KBM-7 (cell line): Measurements from ENCODE around the gene CASK.
"Not testable (repeated sequence)": the region's sequence is repeated elsewhere in the genome, so short reads cannot be mapped to it uniquely, and the experiment has no call there.

Experiments used
- DNase-seq: peaks from one replicate; pipeline ENCODE4 v3.0.0-alpha.2; 2015
- in situ Hi-C: fragments of 300-500 bp; cut with MboI; formaldehyde crosslinking; loops from 2 replicates; pipeline ENCODE4 v1.14.3; 2020; ENCODE audit warnings: low sequenced_read_pairs, low pct_unique_long_range_greater_than_20kb, mixed read lengths

The CASK gene

DNA sequence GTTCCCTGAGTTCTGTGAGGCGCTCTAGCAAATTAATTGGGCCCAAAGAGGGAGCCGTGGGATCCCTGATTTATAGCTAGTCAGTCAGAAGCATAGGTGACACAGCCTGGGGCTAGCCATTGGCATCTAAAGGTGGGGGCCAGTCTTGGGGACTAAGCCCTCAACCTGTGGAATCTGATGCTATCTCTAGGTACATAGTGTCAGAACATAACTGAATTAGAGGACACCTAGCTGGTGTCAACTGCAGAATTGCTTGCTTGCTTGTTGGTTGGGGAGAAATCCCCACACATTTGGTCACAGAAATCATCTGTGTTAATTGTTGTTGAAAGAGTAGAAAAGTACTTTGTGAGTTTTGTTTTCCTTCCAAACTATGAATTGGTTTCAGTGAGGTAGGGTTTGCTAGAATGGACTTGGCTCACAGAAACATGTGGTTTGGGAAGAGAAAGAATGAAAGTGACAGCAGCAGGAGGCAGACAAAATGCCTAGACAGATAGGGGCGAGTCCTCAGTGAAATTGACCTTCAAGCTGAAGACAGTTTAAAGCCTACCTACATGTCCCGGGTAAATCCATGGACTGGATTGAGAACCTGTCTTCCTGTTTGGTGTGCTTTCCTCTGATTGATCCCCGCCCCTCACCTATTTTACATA is 212.2 kb downstream of the CASK start:
- in situ Hi-C loops, result no loop called here
- no peak for DNase-seq

DNA sequence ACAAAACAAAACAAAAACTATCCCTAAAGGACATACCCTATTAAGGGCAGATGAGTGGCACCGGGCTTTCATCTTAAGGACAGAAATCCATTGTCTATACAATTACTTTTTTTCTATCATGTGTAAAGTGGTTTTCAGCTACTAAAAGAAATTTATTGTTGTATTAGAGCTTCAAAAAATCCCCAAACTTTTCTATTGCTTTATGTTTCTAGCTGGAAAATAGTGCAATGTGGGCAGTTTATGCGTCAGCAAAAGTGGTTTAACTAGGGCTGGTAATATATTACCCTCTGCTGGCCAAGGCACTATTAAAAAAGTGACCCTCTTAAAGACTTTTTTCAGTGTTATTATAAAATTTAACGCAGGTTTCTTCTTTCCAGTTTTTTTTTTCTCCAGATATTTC is 214.9 kb downstream of the CASK start:
- in situ Hi-C loops, result no loop called here
- no peak for DNase-seq

DNA sequence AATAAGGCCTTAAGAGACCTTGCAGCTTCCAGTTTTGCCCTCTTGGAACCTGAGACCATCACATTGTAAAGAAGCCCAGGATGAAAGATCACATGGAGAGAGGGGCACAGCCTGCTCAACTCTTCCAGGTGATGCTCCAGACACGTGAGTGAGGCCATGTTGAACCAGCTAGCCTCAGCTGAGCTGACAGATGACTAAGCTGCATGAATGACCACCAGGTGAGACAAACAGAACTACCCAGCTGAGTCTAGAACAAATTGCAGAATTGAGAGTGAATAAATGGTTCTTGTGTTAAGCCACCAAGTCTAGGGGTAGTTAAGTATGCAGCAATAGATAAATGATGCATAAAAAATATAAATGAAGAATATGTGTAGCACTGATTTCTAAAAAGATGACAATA is 216.1 kb downstream of the CASK start:
- DNase-seq, result no peak
- in situ Hi-C loops, result no loop called here

DNA sequence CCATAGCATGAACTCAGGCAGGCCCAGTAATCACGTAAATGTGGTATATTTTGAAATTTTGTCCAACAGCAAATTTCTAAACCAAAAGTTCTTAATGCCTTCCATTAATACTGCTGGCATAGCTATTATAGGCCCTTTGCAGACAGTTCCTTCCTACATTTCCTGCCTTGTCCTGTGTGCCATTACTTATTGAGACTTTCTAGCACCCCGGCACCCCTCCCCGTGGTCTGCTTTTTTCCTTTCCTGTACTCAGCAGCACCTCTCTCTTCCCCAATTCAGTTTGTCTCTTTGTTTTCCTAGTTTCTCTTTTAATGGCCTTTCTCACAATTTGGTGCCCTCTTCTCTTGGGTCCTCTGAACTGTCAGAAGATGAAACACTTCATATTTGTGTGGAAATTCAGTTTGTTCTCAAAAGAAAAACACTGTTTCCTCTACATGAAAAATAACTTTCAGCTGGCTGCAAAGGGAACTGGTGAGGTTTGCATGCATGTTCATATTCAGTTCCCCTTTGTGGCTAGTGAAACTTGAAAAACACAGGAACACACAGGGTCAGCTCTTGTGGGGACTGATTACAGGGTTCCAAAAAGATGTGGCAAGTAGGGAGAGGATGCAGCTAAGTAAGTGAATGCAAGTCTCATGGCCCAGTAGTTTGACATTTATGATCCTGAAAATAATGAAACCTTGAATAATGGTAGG is 217.5 kb downstream of the CASK start:
- in situ Hi-C loops, result no loop called here
- DNase-seq, result peak; percentile 87

DNA sequence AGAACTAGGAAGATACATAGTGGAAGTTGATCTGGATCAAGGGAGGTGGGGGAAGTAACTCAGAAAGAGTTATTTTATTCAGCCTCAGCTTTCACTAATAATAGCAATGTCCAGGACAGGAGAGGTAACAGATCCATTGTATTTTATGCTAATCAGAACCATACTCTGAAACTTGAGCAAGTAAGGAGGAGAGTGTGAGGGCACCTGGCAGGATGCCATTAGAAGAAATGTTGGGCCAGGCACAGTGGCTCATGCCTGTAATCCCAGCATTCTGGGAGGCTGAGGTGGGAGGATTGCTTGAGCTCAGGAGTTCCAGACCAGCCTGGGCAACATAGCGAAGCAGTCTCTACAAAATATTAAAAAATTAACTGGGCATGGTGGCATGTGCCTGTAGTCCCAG is 218.3 kb downstream of the CASK start:
- DNase-seq, result no peak
- in situ Hi-C loops, result no loop called here

DNA sequence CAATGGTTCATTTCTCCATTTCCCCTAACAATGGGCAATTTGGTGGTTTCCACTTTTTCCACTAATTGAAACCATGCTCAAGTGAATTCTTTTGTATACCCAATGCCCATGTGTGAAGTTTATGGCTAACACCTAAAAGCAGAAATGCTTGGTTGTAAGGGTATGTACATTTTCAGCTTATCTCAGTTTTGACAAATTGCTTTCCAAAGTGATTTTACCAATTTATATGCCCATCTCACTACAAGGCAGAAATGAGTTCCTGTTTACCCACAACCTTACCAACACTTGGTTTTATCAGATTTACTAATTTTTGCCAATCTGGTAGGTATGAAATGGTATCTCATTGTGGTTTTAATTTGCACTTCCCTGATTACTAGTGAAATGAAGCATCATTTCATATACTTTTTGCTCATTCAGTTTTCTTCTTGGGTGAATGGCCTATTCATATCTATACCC is 219.8 kb downstream of the CASK start:
- no peak for DNase-seq
- in situ Hi-C loops, result no loop called here

DNA sequence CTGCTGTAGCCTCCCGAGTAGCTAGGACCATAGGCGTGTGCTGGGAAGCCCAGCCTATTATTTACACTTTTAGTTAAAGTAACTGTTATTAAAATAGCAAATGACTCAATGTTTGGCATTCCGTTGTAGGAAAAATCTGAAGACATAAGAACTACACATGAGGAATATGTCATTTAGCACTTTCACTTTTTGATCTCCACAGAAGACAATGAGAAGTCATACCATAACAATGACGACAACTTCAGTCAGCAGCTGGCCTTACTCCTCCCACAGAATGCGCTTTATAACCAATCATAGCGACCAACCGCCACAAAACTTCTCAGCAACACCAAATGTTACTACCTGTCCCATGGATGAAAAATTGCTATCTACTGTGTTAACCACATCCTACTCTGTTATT is 227.9 kb downstream of the CASK start:
- no peak for DNase-seq
- in situ Hi-C loops, result no loop called here

DNA sequence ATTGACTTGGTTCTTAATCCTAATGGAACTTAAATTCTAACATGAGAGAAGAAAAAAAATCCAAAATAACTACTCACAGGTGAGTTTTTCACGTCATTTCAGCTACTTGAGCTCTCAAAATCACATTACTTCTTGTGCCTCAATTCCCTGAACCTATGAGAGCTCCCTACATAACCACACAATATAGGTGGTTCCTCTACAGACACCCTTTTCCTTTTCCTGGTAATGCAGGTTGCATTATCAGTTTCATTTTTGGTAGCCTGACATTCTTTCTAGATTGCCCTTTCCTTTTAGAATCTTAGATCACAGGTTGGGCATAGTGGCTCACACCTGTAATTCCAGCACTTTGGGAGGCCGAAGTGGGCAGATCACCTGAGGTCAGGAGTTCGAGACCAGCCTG is 230.3 kb downstream of the CASK start:
- in situ Hi-C loops, result no loop called here
- DNase-seq, result no peak

DNA sequence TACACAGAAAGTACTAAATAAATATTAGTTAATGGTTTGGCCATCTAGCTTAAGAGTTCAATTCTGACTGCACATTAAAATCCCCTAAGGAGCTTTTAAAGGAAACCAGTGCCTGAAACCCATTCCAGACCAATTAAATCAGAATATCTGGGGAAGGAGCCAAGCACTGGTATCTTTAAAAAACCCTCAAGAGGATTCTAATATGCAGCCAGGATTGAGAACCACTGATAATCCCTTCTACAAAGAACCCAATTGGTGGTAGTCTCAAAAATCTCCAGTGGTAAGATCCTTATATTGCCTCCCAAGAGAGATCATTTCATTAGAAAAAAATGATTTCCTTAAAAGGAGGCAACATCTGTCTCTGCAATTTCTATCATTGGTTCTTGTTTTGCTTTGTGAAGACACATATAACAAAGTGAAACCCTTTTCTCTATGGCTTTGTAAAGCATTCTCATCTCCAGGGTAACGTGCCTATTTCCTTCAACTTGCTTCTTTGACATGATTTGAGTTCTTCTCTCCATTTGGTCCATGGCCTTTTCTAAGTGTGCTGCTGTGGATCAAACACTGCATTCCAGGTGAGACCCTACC is 231.1 kb downstream of the CASK start:
- in situ Hi-C loops, result no loop called here
- no peak for DNase-seq

DNA sequence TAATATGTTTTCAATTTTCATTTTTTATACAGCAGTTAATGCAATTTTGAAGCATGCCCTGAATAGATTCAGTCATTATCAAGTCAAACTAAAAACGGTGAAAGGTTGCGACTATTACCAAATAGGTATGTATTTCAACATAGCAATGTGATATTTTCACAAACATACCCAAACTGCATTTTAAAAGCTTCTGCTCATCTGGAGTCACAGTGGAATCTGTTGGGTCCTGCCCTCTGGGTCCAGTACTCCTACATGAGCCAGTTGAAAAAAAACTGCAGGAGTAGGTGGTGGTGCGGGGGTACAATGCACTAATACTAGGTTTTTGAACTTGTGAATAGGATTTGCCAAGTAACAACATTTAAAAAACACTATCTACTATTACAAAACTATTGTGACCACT is 233.6 kb downstream of the CASK start:
- no peak for DNase-seq
- in situ Hi-C loops, result no loop called here

DNA sequence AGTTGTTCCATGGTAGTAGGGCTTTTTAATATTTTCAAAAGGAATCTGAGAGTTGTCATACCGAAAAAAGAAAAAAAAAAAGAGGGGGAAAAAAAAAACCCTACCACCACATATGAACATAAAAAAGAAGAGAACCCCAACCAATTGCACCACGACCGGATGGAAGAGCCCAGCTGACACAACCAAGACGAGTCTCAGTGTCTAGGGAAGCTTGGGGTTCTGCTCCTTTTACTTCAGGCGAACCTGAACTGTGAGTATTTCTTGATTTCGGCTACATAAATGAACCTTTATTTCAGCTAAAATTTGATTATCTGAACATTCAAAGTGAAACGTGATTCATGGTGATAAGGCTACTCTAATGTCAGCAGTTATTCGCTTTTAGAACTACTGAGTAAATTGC is 234.5 kb downstream of the CASK start, which contains the start of gene GPR34:
TSS of gene GPR34 (plus strand) at position 139 of the 400 bp plus-strand sequence. CDS start 6,661 bp downstream, outside the sequence.
- in situ Hi-C loops, result no loop called here
- DNase-seq, result peak; percentile 38

DNA sequence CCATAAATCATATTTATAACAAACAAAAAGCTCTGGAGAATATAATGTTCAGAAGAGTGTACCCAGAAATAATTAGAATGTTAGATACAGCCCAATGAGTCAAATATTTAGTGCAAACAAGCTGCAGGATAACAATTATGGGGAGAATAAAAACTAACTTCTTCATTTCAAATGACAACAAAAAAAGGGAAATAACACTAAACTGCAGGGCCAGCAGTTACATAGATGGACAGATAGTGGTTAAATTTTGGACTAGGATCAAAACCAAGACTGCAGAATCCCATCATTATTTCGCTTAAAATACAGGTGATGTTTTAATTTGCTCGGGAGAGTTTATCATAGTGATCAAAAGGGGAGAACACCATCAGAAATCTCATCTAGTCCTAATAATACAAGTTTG is 235.2 kb downstream of the CASK start:
- peak; percentile 63 for DNase-seq
- in situ Hi-C loops, result no loop called here

DNA sequence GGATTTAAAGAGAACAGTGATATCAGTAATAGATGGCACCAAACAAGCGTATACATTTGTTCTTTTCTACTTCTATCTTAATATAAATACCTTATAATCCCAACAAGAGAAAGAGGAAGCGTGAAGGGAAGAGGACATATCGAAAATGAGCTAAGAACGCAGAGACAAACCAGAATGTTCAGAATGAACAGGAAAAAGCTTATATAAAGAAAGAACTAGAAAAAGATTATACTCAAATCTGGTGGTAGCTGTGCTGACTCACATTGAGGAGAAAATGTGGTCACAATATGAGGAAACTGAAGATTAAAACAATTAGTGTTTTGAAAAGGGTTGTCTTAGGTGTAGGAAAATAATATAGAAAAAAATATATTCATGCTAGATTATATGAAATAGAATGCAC is 236.6 kb downstream of the CASK start:
- peak; percentile 54 for DNase-seq
- in situ Hi-C loops, result no loop called here

DNA sequence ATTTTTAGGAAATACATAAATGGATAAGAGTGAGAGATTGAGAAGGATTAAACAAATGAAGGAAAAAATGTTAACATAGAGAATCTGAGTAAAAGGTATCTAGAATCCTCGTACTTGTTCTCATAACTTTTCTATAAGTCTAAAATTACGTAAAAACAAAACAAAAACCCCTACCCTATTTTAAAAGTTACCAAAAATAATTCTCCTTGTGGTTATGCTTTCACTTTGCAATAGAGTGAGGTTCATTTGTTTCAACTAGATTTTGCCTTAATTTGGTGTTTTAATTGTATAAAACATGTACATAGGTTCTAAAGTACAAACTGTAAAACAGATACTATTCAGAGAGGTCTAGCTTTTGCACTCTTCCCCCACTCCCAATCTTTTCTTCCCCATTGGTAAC is 238.4 kb downstream of the CASK start:
- DNase-seq, result no peak
- in situ Hi-C loops, result no loop called here

DNA sequence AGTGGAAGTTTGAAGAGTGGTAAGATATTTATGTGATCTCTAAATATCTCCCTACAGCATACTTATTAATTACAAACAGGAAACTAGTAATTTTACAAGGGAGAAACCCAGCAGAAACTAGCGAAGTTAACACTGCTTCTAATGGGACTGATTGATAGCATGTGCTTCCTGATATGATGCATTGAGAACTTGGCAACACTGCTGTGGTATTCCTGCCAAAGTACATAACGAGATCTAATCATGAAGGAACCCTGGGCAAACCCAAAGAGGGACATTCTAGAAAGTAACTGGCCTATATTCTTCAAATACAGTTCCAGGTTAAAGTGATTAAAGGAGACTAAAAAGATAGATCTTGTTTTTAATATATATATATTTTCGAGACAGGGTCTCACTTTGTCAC is 239.2 kb downstream of the CASK start:
- in situ Hi-C loops, result no loop called here
- no peak for DNase-seq

DNA sequence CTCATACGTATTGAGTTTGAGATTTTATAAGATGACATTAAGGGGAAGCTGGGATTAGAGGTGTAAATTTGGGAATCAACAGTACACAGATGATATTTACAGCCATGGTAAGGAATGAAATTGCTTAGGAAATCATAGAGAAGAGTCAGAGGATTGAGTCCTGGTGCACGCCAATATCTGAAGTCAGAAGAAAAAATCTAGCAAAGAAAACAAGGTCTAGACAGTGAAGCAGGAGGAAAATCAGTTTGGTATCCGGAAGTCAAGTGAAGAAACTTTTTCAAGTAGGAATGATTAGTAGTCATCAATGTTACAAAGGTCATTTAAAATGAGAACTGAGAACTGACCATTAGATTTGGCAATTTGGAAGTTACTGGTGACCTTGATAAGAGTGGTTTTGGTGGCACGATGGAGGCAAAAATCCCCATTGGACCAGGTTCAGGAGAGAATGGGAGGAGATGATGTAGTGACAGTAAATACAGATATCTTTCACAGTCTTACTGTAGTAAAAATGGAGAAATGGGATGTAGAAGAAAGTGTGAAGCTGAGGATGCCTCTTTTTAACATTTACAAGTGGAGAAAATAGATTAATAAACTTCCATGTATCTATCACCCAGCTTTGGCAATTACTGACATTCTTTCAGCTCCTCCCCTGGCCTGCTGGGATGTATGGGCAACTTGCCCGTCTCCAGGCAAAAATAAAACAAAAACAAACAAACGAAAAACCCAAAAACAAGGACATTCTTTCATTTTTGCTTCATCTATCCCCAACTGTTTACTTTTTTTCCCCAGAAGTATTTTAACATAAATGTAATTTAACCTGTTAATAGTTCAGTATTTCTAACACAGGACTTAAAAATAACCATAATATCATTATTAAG is 245.9 kb downstream of the CASK start:
- in situ Hi-C loops, result no loop called here
- DNase-seq, result no peak

DNA sequence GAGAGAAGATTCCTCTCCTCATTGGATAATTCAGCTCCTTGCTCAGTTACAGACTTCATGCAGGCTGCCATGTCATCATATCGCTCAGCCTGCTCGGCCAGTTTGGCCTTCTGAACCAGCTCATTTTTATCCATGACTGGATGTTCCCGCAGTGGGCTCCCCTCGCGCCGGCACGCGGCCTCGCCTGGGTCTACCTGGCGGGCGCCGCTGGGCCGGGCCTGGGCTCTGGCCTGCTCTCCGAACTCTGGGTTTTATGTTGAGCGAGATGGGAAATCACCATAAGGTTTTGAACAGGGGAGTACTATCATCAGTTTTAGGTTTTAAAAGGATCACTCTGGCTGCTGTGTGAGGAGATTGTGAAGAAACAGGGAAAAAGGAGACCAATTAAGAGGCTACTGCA is 247.0 kb downstream of the CASK start:
- in situ Hi-C loops, DNase-seq: not testable (repeated sequence)

DNA sequence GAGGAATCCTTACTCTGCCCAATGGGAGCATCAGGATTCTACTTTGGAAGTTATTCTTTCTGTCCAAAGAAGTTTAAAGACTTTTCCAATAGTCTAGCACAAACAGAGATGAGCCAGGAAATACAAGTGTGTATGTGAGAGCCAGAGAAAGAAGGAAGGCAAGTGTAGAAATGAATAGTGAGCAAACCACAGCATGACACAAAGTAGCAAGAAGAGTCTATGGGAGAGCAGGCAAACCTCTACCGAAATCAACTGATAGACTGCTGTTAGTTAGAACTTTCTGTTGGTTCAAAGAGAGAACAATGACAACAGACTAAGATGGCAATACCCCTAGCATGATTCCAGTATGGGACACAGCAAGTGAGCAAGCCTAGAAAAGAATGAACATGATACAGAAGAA is 250.7 kb downstream of the CASK start:
- no peak for DNase-seq
- in situ Hi-C loops, result no loop called here

DNA sequence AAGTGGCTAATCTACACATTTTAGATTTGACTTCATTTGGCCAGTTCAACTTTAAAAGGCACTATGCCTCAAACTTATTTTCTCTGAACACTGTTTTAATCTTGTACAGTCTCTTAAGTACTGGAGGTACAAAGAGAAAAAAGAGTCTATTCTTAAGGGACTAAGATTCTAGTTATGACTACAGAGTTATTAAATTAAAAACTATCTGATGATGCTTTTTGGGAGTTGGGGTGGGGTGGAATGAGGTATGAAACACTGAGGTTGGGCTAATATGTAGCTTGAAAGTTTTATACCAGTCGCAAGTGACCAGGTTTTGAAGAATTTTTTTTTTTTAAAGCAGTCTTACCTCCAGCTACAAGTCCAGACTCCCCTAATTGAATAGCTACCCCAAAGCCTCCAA is 252.3 kb downstream of the CASK start:
- no peak for DNase-seq
- in situ Hi-C loops, result no loop called here

DNA sequence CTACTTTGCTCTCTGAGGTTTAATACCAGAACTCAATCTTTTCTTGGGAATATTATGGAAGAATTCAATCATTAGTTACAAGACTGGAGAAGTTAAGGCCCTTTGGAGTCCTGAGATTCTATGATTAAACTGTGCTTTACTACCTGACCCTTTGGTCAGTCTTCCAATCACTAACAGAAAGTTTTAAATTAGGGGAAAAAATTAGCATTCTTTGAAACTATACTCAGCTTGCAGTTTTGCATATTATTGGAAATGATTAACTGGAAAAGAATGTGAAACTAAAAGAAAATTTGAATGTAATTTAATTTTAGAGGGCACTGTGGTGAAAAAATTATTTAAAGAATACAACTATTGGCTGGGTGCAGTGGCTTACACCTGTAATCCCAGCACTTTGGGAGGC is 253.2 kb downstream of the CASK start:
- in situ Hi-C loops, result no loop called here
- no peak for DNase-seq
